HepG2 (cell line): ENCODE measurements around the gene HES3. TPM values are rescaled to one million over a fixed set of nuclear protein-coding genes. Genes with fewer than 3 reads are reported as not detected.

ENCODE experiments used
- ATAC-seq: fragments of 200-7000 bp; cut with Tn5 transposase; 3 replicates; pipeline ENCODE4 v1.9.1; 2020; ENCODE audit warnings: mild to moderate bottlenecking, moderate library complexity
- BruUV-seq: library from RNA; stranded (reverse); fragments of 400-500 nt; replicated peaks from 2 replicates; lab custom pipeline; 2021; lab: Mats Ljungman, UMichigan
- CTCF ChIA-PET: fragments of 300-600 bp; formaldehyde crosslinking; extraction: SDS; loops from one replicate; lab custom pipeline; 2021; ENCODE audit warnings: low total read pairs, inconsistent platforms, low intra/inter-chr PET ratio; lab: Yijun Ruan, JAX
- POLR2A ChIA-PET: fragments of 350-600 bp; sonication (Branson Sonifier 250); formaldehyde crosslinking; loops from one replicate; lab custom pipeline; 2020; ENCODE audit warnings: antibody characterized with exemption, inconsistent platforms; lab: Yijun Ruan, JAX
- DNase-seq: peaks from one replicate; pipeline ENCODE4 v3.0.0-alpha.2; 2015; ENCODE audit warnings: low spot score
- FAIRE-seq: peaks from 3 replicates; lab custom pipeline; 2011; peaks lifted over from hg19 to GRCh38; lab: Jason Lieb, UNC
- H2AFZ ChIP-seq: one replicate; pipeline ENCODE4 v1.6.1; 2011; ENCODE audit warnings: low read length, inconsistent platforms
- H3K27ac ChIP-seq: fragments of 300-600 bp; 3 replicates; pipeline ENCODE4 v1.8.0; 2011; ENCODE audit warnings: mixed run types, mild to moderate bottlenecking, mixed read lengths, low read length, inconsistent platforms; ENCODE audit not compliant: insufficient read depth; ENCODE audit errors: extremely low read length
- H3K27me3 ChIP-seq, 2 experiments: fragments of 200-600 bp in 1 of 2; 2 replicates in 1 of 2; 3 replicates in 1 of 2; pipeline versions ENCODE4 v1.6.0 to v1.8.0; 2011; ENCODE audit warnings: low read length in 2 of 2, mild to moderate bottlenecking in 2 of 2, moderate library complexity in 2 of 2, inconsistent platforms in 1 of 2; ENCODE audit not compliant: insufficient read depth in 2 of 2, control insufficient read depth in 1 of 2
- H3K36me3 ChIP-seq, 2 experiments: fragments of 200-600 bp in 1 of 2; replicated peaks in 1 of 2; 2 replicates in 1 of 2; 3 replicates in 1 of 2; pipeline versions ENCODE4 v1.5.1 to v1.8.0; 2011; ENCODE audit warnings: low read length in 2 of 2, inconsistent platforms in 1 of 2; ENCODE audit not compliant: insufficient read depth in 2 of 2, control insufficient read depth in 1 of 2
- H3K4me1 ChIP-seq: 2 replicates; pipeline ENCODE4 v1.5.1; 2012; ENCODE audit warnings: low read length, inconsistent platforms; ENCODE audit not compliant: insufficient read depth
- H3K4me2 ChIP-seq: 2 replicates; pipeline ENCODE4 v1.6.0; 2011; ENCODE audit warnings: low read depth, low read length, inconsistent platforms
- H3K4me3 ChIP-seq, 3 experiments: fragments of 200-600 bp in 1 of 3; sonication (generic), shearing (Covaris generic) in 1 of 3; replicated peaks in 1 of 3; 2 replicates each; pipeline ENCODE4 v1.5.1; 2011 to 2016; ENCODE audit warnings: low read length in 3 of 3, inconsistent platforms in 2 of 3, low read depth in 2 of 3, mild to moderate bottlenecking in 2 of 3, control low read depth in 1 of 3, mixed read lengths in 1 of 3; ENCODE audit not compliant: insufficient read depth in 1 of 3
- H3K79me2 ChIP-seq: one replicate; pipeline ENCODE4 v1.6.1; 2011; ENCODE audit warnings: low read length, inconsistent platforms; ENCODE audit not compliant: insufficient read depth
- H3K9ac ChIP-seq: 2 replicates; pipeline ENCODE4 v1.6.0; 2011; ENCODE audit warnings: mild to moderate bottlenecking, low read depth, low read length, inconsistent platforms; ENCODE audit not compliant: insufficient read depth
- H3K9me3 ChIP-seq: 2 replicates; pipeline ENCODE4 v1.5.1; 2012; ENCODE audit warnings: mild to moderate bottlenecking, low read length
- H4K20me1 ChIP-seq: 2 replicates; pipeline ENCODE4 v1.6.0; 2011; ENCODE audit warnings: inconsistent platforms, mild to moderate bottlenecking, low read length, moderate library complexity; ENCODE audit not compliant: insufficient read depth
- CBX1 ChIP-seq: IDR thresholded peaks from one replicate; pipeline ENCODE4 v1.6.1; 2016; ENCODE audit warnings: antibody characterized with exemption, low read depth
- NR2F2 ChIP-seq: IDR thresholded peaks from 2 replicates; pipeline ENCODE4 v1.6.1; 2012; ENCODE audit warnings: low read depth, inconsistent platforms, borderline replicate concordance
- PTBP1 ChIP-seq: fragments of 200-400 bp; formaldehyde crosslinking; IDR thresholded peaks from 2 replicates; pipeline ENCODE4 v1.6.1; 2018; ENCODE audit warnings: low read length, low read depth; ENCODE audit not compliant: poor library complexity, severe bottlenecking
- TOE1 ChIP-seq: sonication (generic); formaldehyde crosslinking; IDR thresholded peaks from 2 replicates; pipeline ENCODE4 v1.4.0; 2020; ENCODE audit warnings: mild to moderate bottlenecking, missing genetic modification reagents
- ZNF225 ChIP-seq: sonication (generic); formaldehyde crosslinking; IDR thresholded peaks from 2 replicates; pipeline ENCODE4 v1.4.0; 2020; ENCODE audit warnings: mild to moderate bottlenecking, missing genetic modification reagents
- ZNF329 ChIP-seq: sonication (generic); formaldehyde crosslinking; IDR thresholded peaks from 2 replicates; pipeline ENCODE4 v1.9.0; 2021; ENCODE audit warnings: low read depth, mild to moderate bottlenecking, missing genetic modification reagents
- WGBS: methylation state at CpG from one replicate; pipeline ENCODE4 v1.1.6; 2017; ENCODE audit warnings: low lambda C conversion rate; 5-methylcytosine and 5-hydroxymethylcytosine counted together
- in situ Hi-C: cut with HindIII; loops from 2 replicates; pipeline ENCODE4 v1.10.0; 2017; ENCODE audit warnings: low pct_unique_long_range_greater_than_20kb; ENCODE audit not compliant: extremely low pct_ligation_motif_present
- intact Hi-C: fragments of 100-400 bp; cut with micrococcal nuclease; formaldehyde crosslinking; loops from one replicate; pipeline ENCODE4 v1.10.0; 2022; ENCODE audit not compliant: unreplicated experiment
- polyA plus RNA-seq, 8 experiments: library from polyadenylated mRNA; depleted of rRNA in 3 of 8; stranded (reverse) in 7 of 8; unstranded in 1 of 8; fragments of >200 nt; fragmentation: Illumina TruSeq in 4 of 8; extraction: Trizol in 4 of 8; gene quantifications; 2 replicates each; pipeline versions ENCODE4 v1.2.1 to v1.2.3, GENCODE V29; 2011 to 2016; ENCODE audit warnings: low read depth in 4 of 8, missing spikeins in 1 of 8, mixed read lengths in 1 of 8; ENCODE audit not compliant: insufficient read depth in 1 of 8
- total RNA-seq, 5 experiments: library from RNA; depleted of rRNA; stranded (reverse); fragments of >200 nt; fragmentation: Illumina TruSeq; extraction: Trizol; gene quantifications; 2 replicates each; pipeline ENCODE4 v1.2.3, GENCODE V29; 2016; ENCODE audit warnings: low read depth in 1 of 5
- TF ChIP-seq, protein P1 (sequence below): IDR thresholded peaks from 2 replicates; pipeline ENCODE4 v1.6.1; 2012; ENCODE audit warnings: inconsistent platforms

Gene HES3
- total and polyA plus RNA-seq, 2 of the 13 experiments (the other 11 are each of a cell fraction or from before 2014, with no cell fraction given) = not detected

DNA sequence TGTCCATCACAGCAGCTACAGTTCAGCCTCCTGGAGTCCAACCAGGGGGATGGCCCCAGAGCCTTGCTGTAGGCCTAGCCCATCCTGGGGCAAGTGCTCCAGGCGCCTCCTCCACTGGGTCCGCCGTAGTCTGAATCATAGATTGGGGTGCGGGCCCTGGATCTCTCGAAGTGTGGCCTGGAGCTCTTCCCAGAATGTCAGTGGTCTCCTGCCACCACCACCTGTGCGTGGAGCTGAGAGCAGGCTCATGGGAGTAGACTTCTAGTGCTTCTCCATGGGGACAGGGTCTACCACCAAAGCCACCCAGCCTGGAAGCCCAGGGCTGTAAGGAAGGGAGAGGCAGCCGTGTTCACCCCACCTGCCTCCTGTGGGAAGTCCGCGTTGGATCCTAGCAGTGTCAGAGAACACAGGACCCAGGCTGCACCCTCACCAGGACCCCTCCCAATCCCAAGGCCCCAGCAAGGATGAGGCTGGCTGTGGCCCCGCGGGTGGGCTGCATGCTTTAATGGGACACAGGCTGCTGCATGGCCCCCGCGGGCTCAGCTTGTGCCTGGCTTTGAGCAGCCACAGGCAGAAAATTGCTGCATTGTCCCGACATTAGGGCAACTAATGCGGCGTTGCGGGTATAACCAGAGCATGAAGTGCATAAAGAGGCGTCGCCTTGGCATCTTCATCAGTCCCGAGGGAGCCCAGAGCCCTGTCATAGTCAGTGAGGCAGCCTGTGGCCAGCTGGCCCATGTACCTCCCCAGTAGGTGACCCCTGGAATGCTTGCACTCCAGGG lies 735 bp upstream of the HES3 start:
- no peaks in the 10 kb centered on the region for H3K9me3 ChIP-seq
- H3K27ac ChIP-seq = no peak overlapping the region
- no peak overlapping the region for H3K4me3 ChIP-seq
- H3K4me1 ChIP-seq = peaks cover 55% of the 10 kb centered on the region
- no peaks in the 10 kb centered on the region for H3K36me3 ChIP-seq
- 0 out of 2 replicates have a peak, but pooled peaks cover 5% of the 10 kb centered on the region for H4K20me1 ChIP-seq
- no peak for ATAC-seq
- ChIA-PET CTCF (no interaction called here), POLR2A (interaction anchor here (0.8 to 1.1 kb wide), 2 partner anchors 8 to 38 kb away, joined by 3 read pairs; no protein-coding TSS in a partner anchor)
- H3K9ac ChIP-seq = no peak overlapping the region
- in situ Hi-C loops (loop anchor here (10.0 kb wide), 1 partner anchor 172 kb away; the partner anchor contains the start of gene HES2), intact Hi-C loops (loop anchor here (10.0 kb wide), 1 partner anchor 138 kb away; no protein-coding TSS in a partner anchor)
- H3K27me3 ChIP-seq = peaks cover 15 to 50% of the 10 kb centered on the region in 2 experiments
- no peaks in the 10 kb centered on the region for H3K79me2 ChIP-seq
- H3K4me2 ChIP-seq = no peak overlapping the region
- 82% methylated on average over 11 of the region's 20 CpGs for WGBS
- TF ChIP-seq TOE1 (CRISPR knock-in tag) = no peak
- no peak for TF ChIP-seq ZNF225 (CRISPR knock-in tag)
- no peak for TF ChIP-seq PTBP1
- no peak for TF ChIP-seq CBX1
- no peak for TF ChIP-seq ZNF329 (CRISPR knock-in tag)
- TF ChIP-seq NR2F2 = no peak
- TF ChIP-seq, protein P1, sequence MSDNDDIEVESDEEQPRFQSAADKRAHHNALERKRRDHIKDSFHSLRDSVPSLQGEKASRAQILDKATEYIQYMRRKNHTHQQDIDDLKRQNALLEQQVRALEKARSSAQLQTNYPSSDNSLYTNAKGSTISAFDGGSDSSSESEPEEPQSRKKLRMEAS = no peak
- no peak for FAIRE-seq
- BruUV-seq = no TSS peak
- no peak overlapping the region for H2AFZ ChIP-seq
- no peak for DNase-seq
